ENCODE measurements around the gene PUM2. TPM values are rescaled to one million over a fixed set of nuclear protein-coding genes. Genes with fewer than 3 reads are reported as not detected.

PUM2 gene
- total RNA-seq, 1 donor from 2014 or later = 112 TPM

GRCh38 chr2:20200697-20201555 is 149.7 kb downstream of the PUM2 start:
- Histone ChIP-seq H3K27me3 (ENCODE audit: low read depth) (no peaks in the 10 kb centered on the region), H3K36me3 (peaks cover 20% of the 10 kb centered on the region), H3K4me1 (peaks cover 29% of the 10 kb centered on the region), H3K4me3 (no peak overlapping the region), H3K9me3 (no peaks in the 10 kb centered on the region), H3K27ac (no peak overlapping the region)
- no peak for TF ChIP-seq CTCF (IDR thresholded peaks at IDR 0.05)
- ATAC-seq (no peak), DNase-seq (no peak)
- intact Hi-C loops (cut with DNase I) = no loop called here

- no peak for TF ChIP-seq CTCF (IDR thresholded peaks at IDR 0.05)
- Histone ChIP-seq H3K4me3 (no peak overlapping the region), H3K9me3 (no peaks in the 10 kb centered on the region), H3K4me1 (peaks cover 25% of the 10 kb centered on the region), H3K27me3 (ENCODE audit: low read depth) (no peaks in the 10 kb centered on the region), H3K27ac (peak overlapping the region; percentile 41), H3K36me3 (peaks cover 16% of the 10 kb centered on the region)
- intact Hi-C loops (cut with DNase I) = no loop called here
- DNase-seq (no peak), ATAC-seq (no peak)
Measured at GRCh38 chr2:20199633-20200270, 150.9 kb downstream of the PUM2 start.

GRCh38 chr2:20198796-20199632 is 151.6 kb downstream of the PUM2 start:
- peak overlapping the region; percentile 73 for H3K27ac ChIP-seq
- TF ChIP-seq CTCF (IDR thresholded peaks at IDR 0.05) = no peak
- no peak overlapping the region for H3K4me3 ChIP-seq
- DNase-seq = no peak
- H3K27me3 ChIP-seq (ENCODE audit: low read depth) = no peaks in the 10 kb centered on the region
- H3K4me1 ChIP-seq = peaks cover 25% of the 10 kb centered on the region
- ATAC-seq = peak; percentile 10 to 23
- H3K36me3 ChIP-seq = peaks cover 14% of the 10 kb centered on the region
- H3K9me3 ChIP-seq = no peaks in the 10 kb centered on the region
- intact Hi-C loops (cut with DNase I) = no loop called here

Other genes starting within 250 kb of the PUM2 start
- 90.0 TPM for gene SDC1, start 125.7 kb downstream of the PUM2 start, total RNA-seq
- gene RHOB, start 96.2 kb upstream of the PUM2 start, total RNA-seq = 176 TPM

Data from lower lobe of right lung (tissue), 2 donors.